GM12878 (cell line): ENCODE data around the gene IL19.

Source experiments
- DPF2 ChIP-seq: fragments of 450-650 bp; IDR thresholded peaks from 2 replicates; pipeline ENCODE4 v1.6.1; 2017; ENCODE audit warnings: mild to moderate bottlenecking
- ESRRA ChIP-seq: IDR thresholded peaks from 2 replicates; pipeline ENCODE4 v1.6.1; 2012; ENCODE audit warnings: mild to moderate bottlenecking, low read length, improper control_type of control experiment
- FOXM1 ChIP-seq: IDR thresholded peaks from 2 replicates; pipeline ENCODE4 v1.6.1; 2012; ENCODE audit warnings: low read depth, mild to moderate bottlenecking, inconsistent platforms, low read length, moderate library complexity
- MXI1 ChIP-seq: fragments of 150-350 bp; IDR thresholded peaks from 2 replicates; pipeline ENCODE4 v1.6.1; 2011; ENCODE audit warnings: low read depth, mild to moderate bottlenecking, inconsistent platforms, low read length, improper control_type of control experiment
- POLR2A ChIP-seq: IDR thresholded peaks from 2 replicates; pipeline ENCODE4 v1.6.1; 2011; ENCODE audit warnings: low read depth, mild to moderate bottlenecking, low read length
- RBBP5 ChIP-seq: fragments of 200-600 bp; sonication (generic); conservative IDR thresholded peaks from 2 replicates; pipeline ENCODE4 v1.6.1; 2016
- SIX5 ChIP-seq: IDR thresholded peaks from 2 replicates; pipeline ENCODE4 v1.6.1; 2011; ENCODE audit warnings: mild to moderate bottlenecking, low read depth, low read length, moderate library complexity; ENCODE audit not compliant: severe bottlenecking
- TCF7 ChIP-seq: IDR thresholded peaks from 2 replicates; pipeline ENCODE4 v1.6.1; 2014; ENCODE audit warnings: antibody characterized with exemption, borderline replicate concordance
- TF ChIP-seq, protein P1 (sequence below), 3 experiments: IDR thresholded peaks in 2 of 3; conservative IDR thresholded peaks in 1 of 3; 2 replicates each; pipeline ENCODE4 v1.5.1; 2011; ENCODE audit warnings: low read depth in 3 of 3, low read length in 3 of 3, mild to moderate bottlenecking in 3 of 3, control low read depth in 2 of 3, moderate library complexity in 2 of 3, inconsistent platforms in 1 of 3, mixed read lengths in 1 of 3; ENCODE audit not compliant: control insufficient read depth in 2 of 3, insufficient read depth in 1 of 3; ENCODE audit errors: extremely low read depth in 1 of 3
- TF ChIP-seq, protein P2 (sequence below): IDR thresholded peaks from 2 replicates; pipeline ENCODE4 v1.6.1; 2011; ENCODE audit warnings: low read depth, low read length, improper control_type of control experiment, borderline replicate concordance

DNA sequence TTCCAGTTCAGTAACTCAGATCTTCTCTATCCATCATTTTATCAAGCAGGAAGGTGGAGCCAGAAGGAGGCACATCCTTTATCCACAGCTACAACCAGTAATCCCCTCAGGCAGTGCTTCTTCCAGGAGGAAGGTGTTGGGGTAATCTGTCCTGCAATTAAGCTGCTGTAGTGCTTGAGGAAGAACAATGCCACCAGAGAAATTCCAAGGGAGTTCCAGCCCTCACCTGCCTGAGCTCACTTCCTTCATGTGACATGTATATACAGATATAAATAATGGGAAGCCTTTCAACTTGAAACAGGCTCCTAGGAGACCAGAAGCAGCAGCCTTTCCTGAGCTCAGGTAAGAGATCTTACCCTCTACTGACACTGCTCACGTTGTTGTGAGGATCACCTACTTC lies 92.7 kb downstream of the IL19 start:
- TF ChIP-seq FOXM1: no peak
- no peak for TF ChIP-seq DPF2
- TF ChIP-seq, protein P1, sequence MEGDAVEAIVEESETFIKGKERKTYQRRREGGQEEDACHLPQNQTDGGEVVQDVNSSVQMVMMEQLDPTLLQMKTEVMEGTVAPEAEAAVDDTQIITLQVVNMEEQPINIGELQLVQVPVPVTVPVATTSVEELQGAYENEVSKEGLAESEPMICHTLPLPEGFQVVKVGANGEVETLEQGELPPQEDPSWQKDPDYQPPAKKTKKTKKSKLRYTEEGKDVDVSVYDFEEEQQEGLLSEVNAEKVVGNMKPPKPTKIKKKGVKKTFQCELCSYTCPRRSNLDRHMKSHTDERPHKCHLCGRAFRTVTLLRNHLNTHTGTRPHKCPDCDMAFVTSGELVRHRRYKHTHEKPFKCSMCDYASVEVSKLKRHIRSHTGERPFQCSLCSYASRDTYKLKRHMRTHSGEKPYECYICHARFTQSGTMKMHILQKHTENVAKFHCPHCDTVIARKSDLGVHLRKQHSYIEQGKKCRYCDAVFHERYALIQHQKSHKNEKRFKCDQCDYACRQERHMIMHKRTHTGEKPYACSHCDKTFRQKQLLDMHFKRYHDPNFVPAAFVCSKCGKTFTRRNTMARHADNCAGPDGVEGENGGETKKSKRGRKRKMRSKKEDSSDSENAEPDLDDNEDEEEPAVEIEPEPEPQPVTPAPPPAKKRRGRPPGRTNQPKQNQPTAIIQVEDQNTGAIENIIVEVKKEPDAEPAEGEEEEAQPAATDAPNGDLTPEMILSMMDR (IDR thresholded peaks at IDR 0.05 in 2 of 3, conservative IDR thresholded peaks at IDR 0.05 in 1 of 3; ENCODE audit: control insufficient read depth in 2 of 3, extremely low read depth in 1 of 3, insufficient read depth in 1 of 3, low read depth in 3 of 3, low read length in 3 of 3): no peak
- no peak for TF ChIP-seq MXI1
- no peak for TF ChIP-seq TCF7
- TF ChIP-seq, protein P2, sequence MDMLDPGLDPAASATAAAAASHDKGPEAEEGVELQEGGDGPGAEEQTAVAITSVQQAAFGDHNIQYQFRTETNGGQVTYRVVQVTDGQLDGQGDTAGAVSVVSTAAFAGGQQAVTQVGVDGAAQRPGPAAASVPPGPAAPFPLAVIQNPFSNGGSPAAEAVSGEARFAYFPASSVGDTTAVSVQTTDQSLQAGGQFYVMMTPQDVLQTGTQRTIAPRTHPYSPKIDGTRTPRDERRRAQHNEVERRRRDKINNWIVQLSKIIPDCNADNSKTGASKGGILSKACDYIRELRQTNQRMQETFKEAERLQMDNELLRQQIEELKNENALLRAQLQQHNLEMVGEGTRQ: no peak
- TF ChIP-seq ESRRA: no peak
- no peak for TF ChIP-seq POLR2A
- TF ChIP-seq SIX5: no peak
- TF ChIP-seq RBBP5: no peak
